Stimulated activated CD4-positive, alpha-beta T cell treated with anti-CD3 and anti-CD28 coated beads, TNF-alpha, amount 100 ng/mL, for 48 hours (primary cell): ENCODE measurements around the gene CARHSP1.
"Not testable (repeated sequence)": the region's sequence is repeated elsewhere in the genome, so short reads cannot be mapped to it uniquely, and the experiment has no call there.

Experiments used
- DNase-seq, 3 donors: peaks; one replicate each; pipeline ENCODE4 v3.0.0-alpha.2; 2020; ENCODE audit warnings: low read depth in 3 of 3

CARHSP1 gene

GRCh38 chr16:8828541-8829165, 40.2 kb downstream of the CARHSP1 start:
- DNase-seq, result no peak

GRCh38 chr16:8826278-8826879, 42.4 kb downstream of the CARHSP1 start:
- DNase-seq, result no peak

- no peak for DNase-seq
Observed at GRCh38 chr16:8822403-8822802, 46.4 kb downstream of the CARHSP1 start.

GRCh38 chr16:8819411-8820034, 49.3 kb downstream of the CARHSP1 start:
- no peak for DNase-seq

GRCh38 chr16:8818504-8819270, 50.1 kb downstream of the CARHSP1 start:
- no peak for DNase-seq

- no peak for DNase-seq
Observed at GRCh38 chr16:8816967-8817655, 51.7 kb downstream of the CARHSP1 start.

GRCh38 chr16:8814095-8814806, 54.6 kb downstream of the CARHSP1 start:
- no peak for DNase-seq

GRCh38 chr16:8812162-8812843, 56.5 kb downstream of the CARHSP1 start:
- DNase-seq, result no peak

- no peak for DNase-seq
Observed at GRCh38 chr16:8808613-8809353, 60.0 kb downstream of the CARHSP1 start.

GRCh38 chr16:8808009-8808408, 60.8 kb downstream of the CARHSP1 start:
- DNase-seq, result no peak

- DNase-seq, result no peak
Observed at GRCh38 chr16:8807189-8807588, 61.6 kb downstream of the CARHSP1 start.

GRCh38 chr16:8806272-8806983, 62.4 kb downstream of the CARHSP1 start:
- no peak for DNase-seq

- no peak for DNase-seq
Observed at GRCh38 chr16:8804313-8804712, 64.5 kb downstream of the CARHSP1 start.

GRCh38 chr16:8803733-8804132, 65.1 kb downstream of the CARHSP1 start:
- not testable (repeated sequence) for DNase-seq
